Naive thymus-derived CD8-positive, alpha-beta T cell (primary cell): ENCODE results near the gene LRMDA. TPM values are rescaled to one million over a fixed set of nuclear protein-coding genes. Genes with fewer than 3 reads are reported as not detected.

Source experiments
- ATAC-seq, 2 donors: fragments of 150-1000 bp; cut with Tn5 transposase in 1 of 2; sonication (Bioruptor Pico), chemical (Tn5 transposase) in 1 of 2; 1 replicate in 1 of 2; 2 replicates in 1 of 2; pipeline ENCODE4 v1.10.0; 2021; ENCODE audit warnings: mild to moderate bottlenecking in 2 of 2, moderate library complexity in 2 of 2
- POLR2A ChIA-PET: fragments of 350-600 bp; sonication (Branson Sonifier 250); formaldehyde crosslinking; loops from one replicate; lab custom pipeline; 2021; ENCODE audit warnings: antibody characterized with exemption; lab: Charles Lee
- DNase-seq, 10 donors: peaks; one replicate each; pipeline versions ENCODE4 v3.0.0 to v3.0.0-alpha.2; 2020 to 2022
- H3K27ac Mint-ChIP-seq, 10 donors: one replicate each; pipeline ENCODE4 v1.8.0; 2020 to 2022; ENCODE audit warnings: mild to moderate bottlenecking in 10 of 10, mixed read lengths in 10 of 10, moderate library complexity in 4 of 10, inconsistent platforms in 1 of 10
- H3K27me3 Mint-ChIP-seq, 5 donors: one replicate each; pipeline ENCODE4 v1.8.0; 2021 to 2022; ENCODE audit warnings: mixed read lengths in 5 of 5
- H3K36me3 Mint-ChIP-seq, 3 donors: one replicate each; pipeline ENCODE4 v1.8.0; 2020 to 2022; ENCODE audit warnings: mixed read lengths in 3 of 3, mild to moderate bottlenecking in 2 of 3, inconsistent platforms in 1 of 3
- H3K4me1 Mint-ChIP-seq, 4 donors: one replicate each; pipeline ENCODE4 v1.8.0; 2021 to 2022; ENCODE audit warnings: mixed read lengths in 4 of 4
- H3K4me3 Mint-ChIP-seq, 10 donors: one replicate each; pipeline ENCODE4 v1.8.0; 2020 to 2022; ENCODE audit warnings: mild to moderate bottlenecking in 10 of 10, mixed read lengths in 10 of 10, moderate library complexity in 6 of 10, inconsistent platforms in 1 of 10
- H3K9me3 Mint-ChIP-seq, 9 donors: one replicate each; pipeline ENCODE4 v1.8.0; 2020 to 2022; ENCODE audit warnings: mixed read lengths in 9 of 9, mild to moderate bottlenecking in 3 of 9, inconsistent platforms in 1 of 9, moderate library complexity in 1 of 9
- polyA plus RNA-seq, 3 donors: library from polyadenylated mRNA; unstranded; fragments of 300-500 nt; fragmentation: Illumina TruSeq; gene quantifications; one replicate each; pipeline ENCODE4 v1.2.3, GENCODE V29; 2021
- total RNA-seq, 8 experiments: library from RNA in 2 of 8; stranded (reverse) in 2 of 8; gene quantifications; one replicate each; pipeline ENCODE4 v1.2.3 and lab custom pipeline; 2021 to 2026

Gene LRMDA
- total and polyA plus RNA-seq, 5 experiments from 2014 or later = not detected

- peaks cover 0 to 9% (median 0%) of the 10 kb centered on the region in 9 donors for H3K9me3 Mint-ChIP-seq
- H3K4me1 Mint-ChIP-seq = peaks cover 7 to 24% (median 15%) of the 10 kb centered on the region in 4 donors
- H3K4me3 Mint-ChIP-seq = peak overlapping the region; percentile 73 to 89 (median 82)
- ATAC-seq (no peak), DNase-seq (no peak)
- H3K36me3 Mint-ChIP-seq = peaks cover 0 to 4% (median 2%) of the 10 kb centered on the region in 3 donors
- POLR2A ChIA-PET = interaction anchor here (1.0 kb wide), 1 partner anchor 19 kb away, joined by 3 read pairs; no protein-coding TSS in a partner anchor
- H3K27ac Mint-ChIP-seq = peak overlapping the region in 1 of 10 donors; percentile 46
- H3K27me3 Mint-ChIP-seq = peaks cover 41 to 61% (median 54%) of the 10 kb centered on the region in 5 donors
Observed at GRCh38 chr10:75410132-75411005, 21.1 kb upstream of the LRMDA start.

GRCh38 chr10:75414527-75414926 is 16.9 kb upstream of the LRMDA start:
- peaks cover 0 to 6% (median 3%) of the 10 kb centered on the region in 4 donors for H3K4me1 Mint-ChIP-seq
- H3K36me3 Mint-ChIP-seq = no peaks in the 10 kb centered on the region
- ATAC-seq (no peak), DNase-seq (no peak)
- H3K27me3 Mint-ChIP-seq = peaks cover 38 to 65% (median 43%) of the 10 kb centered on the region in 5 donors
- POLR2A ChIA-PET = no interaction called here
- peaks cover 0 to 5% (median 0%) of the 10 kb centered on the region in 9 donors for H3K9me3 Mint-ChIP-seq
- H3K27ac Mint-ChIP-seq = no peak overlapping the region
- no peak overlapping the region for H3K4me3 Mint-ChIP-seq

DNA sequence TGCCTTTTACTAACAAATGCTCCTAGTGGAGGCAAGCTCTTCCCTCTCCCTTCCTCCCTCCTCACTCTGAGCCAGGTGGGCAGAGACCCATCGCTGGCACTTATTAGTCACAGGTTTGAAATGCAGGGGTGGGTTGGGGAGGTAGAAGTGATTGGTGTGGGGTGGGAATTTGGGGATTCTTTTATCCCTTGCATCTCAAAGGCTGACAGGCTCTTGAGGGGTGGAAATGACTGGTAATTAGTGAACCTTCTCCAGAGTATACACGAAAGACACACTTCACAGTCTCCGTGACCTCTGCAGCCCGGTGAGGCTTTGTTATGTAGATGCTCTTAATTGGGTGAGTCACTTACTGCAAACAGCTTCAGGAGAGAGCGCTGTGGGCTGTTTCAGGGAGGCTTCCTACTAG is 13.9 kb upstream of the LRMDA start:
- H3K27me3 Mint-ChIP-seq = peaks cover 20 to 37% (median 24%) of the 10 kb centered on the region in 5 donors
- no peak overlapping the region for H3K4me3 Mint-ChIP-seq
- no peaks in the 10 kb centered on the region for H3K36me3 Mint-ChIP-seq
- POLR2A ChIA-PET = no interaction called here
- ATAC-seq = no peak
- H3K4me1 Mint-ChIP-seq = no peaks in the 10 kb centered on the region
- peaks cover 0 to 1% (median 0%) of the 10 kb centered on the region in 9 donors for H3K9me3 Mint-ChIP-seq
- H3K27ac Mint-ChIP-seq = no peak overlapping the region
- no peak for DNase-seq

DNA sequence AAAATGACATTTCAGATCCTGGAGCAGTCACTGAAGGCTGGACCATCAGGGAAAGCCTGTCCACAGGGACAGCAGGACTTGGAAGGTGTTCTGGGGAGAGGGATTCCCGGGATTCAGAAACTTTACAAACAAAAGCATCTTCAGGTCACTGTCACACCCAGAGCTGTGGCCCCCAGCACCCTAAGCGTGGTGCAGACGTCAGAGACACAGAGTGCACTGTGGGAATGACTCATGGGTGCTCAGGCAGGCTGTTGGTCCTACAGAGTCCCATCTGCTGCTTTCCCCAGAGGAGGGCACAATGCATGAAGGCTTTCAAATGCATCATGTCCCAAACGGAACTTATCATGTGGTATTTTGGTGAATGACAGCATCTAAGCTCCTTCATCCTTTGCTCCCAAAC is 13.1 kb upstream of the LRMDA start:
- Mint-ChIP-seq H3K4me1 (no peaks in the 10 kb centered on the region), H3K27me3 (peaks cover 19 to 29% (median 23%) of the 10 kb centered on the region in 5 donors), H3K4me3 (no peak overlapping the region), H3K36me3 (no peaks in the 10 kb centered on the region), H3K9me3 (peaks cover 0 to 1% (median 0%) of the 10 kb centered on the region in 9 donors), H3K27ac (no peak overlapping the region)
- ATAC-seq (no peak), DNase-seq (no peak)
- POLR2A ChIA-PET = no interaction called here

DNA sequence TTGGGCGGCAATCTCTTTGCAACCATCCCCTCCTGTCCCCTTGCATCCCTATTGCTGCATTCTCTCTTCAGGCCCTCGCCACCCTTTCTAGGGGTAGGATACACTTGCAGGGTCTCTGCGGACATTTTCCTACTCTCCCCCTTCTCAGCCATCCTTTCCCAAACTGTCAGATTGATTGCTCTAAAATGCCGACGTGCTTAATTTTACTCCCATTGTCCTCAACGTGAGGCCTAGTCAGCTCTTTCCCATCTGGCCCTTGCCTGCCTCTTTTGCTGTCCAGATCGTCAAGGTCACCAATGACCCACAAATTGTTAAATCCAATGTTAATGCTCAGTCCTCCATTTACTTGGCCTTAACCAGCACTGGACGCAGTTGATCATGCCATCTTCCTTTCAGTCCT is 12.7 kb upstream of the LRMDA start:
- Mint-ChIP-seq H3K4me1 (no peaks in the 10 kb centered on the region), H3K27me3 (peaks cover 18 to 27% (median 23%) of the 10 kb centered on the region in 5 donors), H3K4me3 (no peak overlapping the region), H3K36me3 (no peaks in the 10 kb centered on the region), H3K9me3 (peaks cover 0 to 1% (median 0%) of the 10 kb centered on the region in 9 donors), H3K27ac (no peak overlapping the region)
- POLR2A ChIA-PET = no interaction called here
- ATAC-seq (no peak), DNase-seq (no peak)

- Mint-ChIP-seq H3K27me3 (peaks cover 6 to 23% (median 12%) of the 10 kb centered on the region in 5 donors), H3K4me3 (no peak overlapping the region), H3K9me3 (no peaks in the 10 kb centered on the region), H3K36me3 (no peaks in the 10 kb centered on the region), H3K4me1 (no peaks in the 10 kb centered on the region), H3K27ac (no peak overlapping the region)
- no peak for ATAC-seq
- POLR2A ChIA-PET = no interaction called here
- no peak for DNase-seq
Observed at GRCh38 chr10:75422913-75423312, 8.5 kb upstream of the LRMDA start.

- DNase-seq (no peak), ATAC-seq (no peak)
- Mint-ChIP-seq H3K27me3 (peaks cover 10 to 32% (median 16%) of the 10 kb centered on the region in 5 donors), H3K27ac (no peak overlapping the region), H3K36me3 (no peaks in the 10 kb centered on the region), H3K4me1 (peaks cover 0 to 1% (median 0%) of the 10 kb centered on the region in 4 donors), H3K4me3 (no peak overlapping the region), H3K9me3 (no peaks in the 10 kb centered on the region)
- POLR2A ChIA-PET = no interaction called here
Observed at GRCh38 chr10:75424571-75424970, 6.9 kb upstream of the LRMDA start.

DNA sequence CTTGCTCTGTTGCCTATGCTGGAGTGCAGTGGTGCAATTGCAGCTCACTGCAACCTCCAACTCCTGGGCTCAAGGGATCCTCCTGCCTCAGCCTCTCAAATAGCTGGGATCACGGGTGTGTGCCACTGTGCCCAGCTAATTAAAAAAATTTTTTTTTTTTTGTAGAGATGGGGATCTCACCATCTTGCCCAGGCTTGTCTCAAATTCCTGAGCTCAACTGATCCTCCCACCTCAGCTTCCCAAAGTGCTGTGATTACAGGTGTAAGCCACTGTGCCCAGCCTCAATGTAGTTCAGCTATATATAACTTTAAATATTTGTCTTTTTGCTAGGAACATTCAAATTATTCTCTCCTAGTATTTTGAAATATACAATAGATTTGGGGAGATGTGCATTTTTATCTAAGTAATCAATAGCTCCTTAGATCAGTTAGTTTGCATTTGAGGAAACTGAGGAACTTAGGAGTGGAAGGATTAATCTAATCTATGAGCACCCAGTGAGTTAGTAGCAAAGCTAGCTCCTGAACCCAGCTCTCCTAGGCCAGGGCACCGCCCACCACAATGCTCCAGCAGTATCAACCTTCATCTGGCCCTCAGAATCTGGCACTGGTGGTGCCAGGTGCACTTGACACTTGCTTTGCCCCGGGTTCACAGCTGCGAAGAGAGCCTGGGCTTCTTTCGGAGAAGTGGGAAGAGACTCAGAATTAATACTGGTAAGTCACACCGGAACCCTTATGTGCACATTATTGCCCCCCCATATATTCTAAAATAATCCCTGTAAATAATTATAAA is 5.9 kb upstream of the LRMDA start:
- Mint-ChIP-seq H3K4me1 (peaks cover 0 to 3% (median under 1%) of the 10 kb centered on the region in 4 donors), H3K4me3 (no peak overlapping the region), H3K27me3 (peaks cover 12 to 41% (median 24%) of the 10 kb centered on the region in 5 donors), H3K9me3 (peaks cover 0 to 1% (median 0%) of the 10 kb centered on the region in 9 donors), H3K27ac (no peak overlapping the region), H3K36me3 (no peaks in the 10 kb centered on the region)
- POLR2A ChIA-PET = no interaction called here
- ATAC-seq = no peak
- no peak for DNase-seq

DNA sequence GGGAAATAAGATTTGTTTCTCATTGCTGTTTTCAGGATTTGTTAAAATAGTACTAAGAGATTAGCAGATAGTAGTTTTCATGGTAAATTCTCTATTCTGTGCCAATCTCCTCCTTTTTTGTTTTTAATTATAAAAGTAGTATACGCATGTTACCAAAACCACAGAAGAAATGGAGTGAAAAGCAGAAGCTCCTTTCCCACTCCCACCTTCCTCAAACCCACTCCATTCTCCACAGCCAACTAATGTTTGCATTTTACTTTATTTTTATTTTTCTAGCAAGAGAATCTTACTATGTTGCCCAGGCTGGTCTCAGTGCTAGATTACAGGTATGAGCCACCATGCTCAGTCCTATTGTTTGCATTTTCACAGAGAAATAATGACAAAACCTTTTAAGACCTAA is 4.5 kb upstream of the LRMDA start:
- H3K4me1 Mint-ChIP-seq = peaks cover 0 to 6% (median 3%) of the 10 kb centered on the region in 4 donors
- H3K27me3 Mint-ChIP-seq = peaks cover 15 to 47% (median 28%) of the 10 kb centered on the region in 5 donors
- H3K9me3 Mint-ChIP-seq = peaks cover 0 to 3% (median 0%) of the 10 kb centered on the region in 9 donors
- no peak overlapping the region for H3K4me3 Mint-ChIP-seq
- POLR2A ChIA-PET = no interaction called here
- no peak for DNase-seq
- H3K36me3 Mint-ChIP-seq = no peaks in the 10 kb centered on the region
- no peak overlapping the region for H3K27ac Mint-ChIP-seq
- ATAC-seq = no peak

DNA sequence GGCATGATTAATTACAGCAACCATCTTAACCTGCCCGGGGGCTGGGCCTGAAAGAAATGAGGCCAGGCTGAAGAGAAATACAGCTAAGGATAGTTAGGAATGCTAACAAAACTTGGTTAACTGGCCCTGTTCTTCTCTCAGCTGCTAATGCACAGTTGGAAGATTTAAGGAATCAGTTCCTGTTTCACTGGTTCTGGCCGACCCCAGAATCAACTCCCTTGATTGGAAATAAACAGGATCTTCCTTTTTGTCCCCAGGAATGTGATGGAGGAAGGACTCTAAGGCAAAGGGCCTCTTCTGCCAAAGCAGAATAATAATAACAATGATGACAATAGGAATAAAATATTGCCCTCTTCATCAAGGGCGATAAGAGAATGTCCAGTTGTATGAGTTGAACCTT is 3.5 kb upstream of the LRMDA start:
- H3K27me3 Mint-ChIP-seq = peaks cover 24 to 54% (median 36%) of the 10 kb centered on the region in 5 donors
- H3K27ac Mint-ChIP-seq = no peak overlapping the region
- H3K4me1 Mint-ChIP-seq = peaks cover 0 to 11% (median 6%) of the 10 kb centered on the region in 4 donors
- ATAC-seq (no peak), DNase-seq (no peak)
- peaks cover 0 to 3% (median 0%) of the 10 kb centered on the region in 9 donors for H3K9me3 Mint-ChIP-seq
- H3K36me3 Mint-ChIP-seq = no peaks in the 10 kb centered on the region
- POLR2A ChIA-PET = no interaction called here
- H3K4me3 Mint-ChIP-seq = no peak overlapping the region

DNA sequence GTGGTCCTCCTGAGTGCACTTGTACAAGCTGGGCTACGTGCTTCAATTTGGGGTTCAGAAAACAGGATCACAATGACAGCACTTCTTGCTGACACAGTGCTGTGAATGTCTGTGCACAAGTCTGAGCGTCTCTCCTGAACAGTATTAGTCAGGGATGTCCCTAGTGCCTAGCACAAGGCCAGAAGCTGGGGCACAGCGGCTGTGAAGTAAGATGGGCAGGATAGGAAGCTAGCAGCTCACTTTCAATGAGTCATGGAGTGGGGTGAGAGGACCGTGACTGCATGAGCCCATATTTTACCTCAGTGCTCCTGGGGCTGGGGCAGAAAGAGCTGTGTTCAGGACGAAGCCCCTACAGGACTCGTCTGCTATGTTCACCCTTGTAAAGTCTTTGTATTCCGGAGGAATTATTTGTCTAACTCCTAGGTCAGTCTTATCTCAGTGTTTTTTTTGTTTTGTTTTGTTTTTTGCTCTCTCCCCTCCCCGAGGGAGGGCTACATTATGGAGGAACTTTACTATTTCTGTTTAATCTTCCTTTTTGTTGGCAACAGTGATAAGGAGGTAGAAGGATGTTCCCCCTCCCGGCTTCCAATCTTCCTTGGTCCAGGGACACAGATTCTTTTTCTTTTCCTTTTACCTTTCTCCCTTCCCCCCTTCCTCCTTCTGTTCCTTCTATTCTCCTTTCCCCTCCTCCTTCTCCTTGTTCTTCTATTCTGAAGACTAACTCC is 2.8 kb upstream of the LRMDA start:
- no peak for DNase-seq
- ATAC-seq = no peak

DNA sequence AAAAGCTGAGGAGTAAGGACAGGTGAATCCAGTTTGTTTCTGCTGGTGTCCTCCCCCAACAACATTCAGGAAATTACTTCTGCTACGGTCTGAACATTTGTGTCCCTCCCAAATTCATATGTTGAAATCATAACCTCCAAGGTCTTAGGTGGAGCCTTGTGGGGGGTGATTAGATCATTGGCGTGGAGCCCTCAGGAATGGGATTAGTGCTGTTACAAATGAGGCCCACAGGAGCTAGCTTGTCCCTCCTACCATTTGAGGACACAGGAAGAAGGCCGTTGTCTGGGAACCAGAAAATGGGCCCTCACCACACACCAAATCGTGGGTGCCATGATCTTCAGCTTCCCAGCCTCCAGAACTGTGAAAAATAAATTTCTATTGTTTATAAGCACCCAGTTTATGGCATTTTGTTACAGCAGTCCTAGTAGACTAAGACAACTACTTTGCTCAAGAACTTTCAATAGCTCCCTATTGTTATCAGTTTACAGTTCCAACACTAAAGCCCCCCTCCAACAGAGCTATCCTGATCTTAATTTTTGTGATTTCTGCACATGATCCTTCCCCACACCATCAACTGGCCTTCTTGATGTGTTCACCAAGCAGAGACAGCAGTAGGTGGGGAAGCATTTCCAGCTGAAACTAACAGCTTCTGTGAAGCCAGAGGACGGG is 2.1 kb upstream of the LRMDA start:
- peaks cover 0 to 3% (median 0%) of the 10 kb centered on the region in 9 donors for H3K9me3 Mint-ChIP-seq
- H3K36me3 Mint-ChIP-seq = no peaks in the 10 kb centered on the region
- H3K27ac Mint-ChIP-seq = no peak overlapping the region
- H3K27me3 Mint-ChIP-seq = peaks cover 35 to 57% (median 43%) of the 10 kb centered on the region in 5 donors
- H3K4me1 Mint-ChIP-seq = peaks cover 0 to 11% (median 6%) of the 10 kb centered on the region in 4 donors
- ATAC-seq = no peak
- POLR2A ChIA-PET = no interaction called here
- DNase-seq = no peak
- no peak overlapping the region for H3K4me3 Mint-ChIP-seq

More for the DNA sequence above, 2.8 kb upstream of the LRMDA start:
- no peak overlapping the region for H3K4me3 Mint-ChIP-seq
- POLR2A ChIA-PET = no interaction called here
- no peak overlapping the region for H3K27ac Mint-ChIP-seq
- peaks cover 0 to 11% (median 6%) of the 10 kb centered on the region in 4 donors for H3K4me1 Mint-ChIP-seq
- peaks cover 0 to 3% (median 0%) of the 10 kb centered on the region in 9 donors for H3K9me3 Mint-ChIP-seq
- H3K36me3 Mint-ChIP-seq = no peaks in the 10 kb centered on the region
- peaks cover 29 to 54% (median 38%) of the 10 kb centered on the region in 5 donors for H3K27me3 Mint-ChIP-seq
